ENCODE measurements around the gene MYO5B. TPM values are rescaled to one million over a fixed set of nuclear protein-coding genes. Genes with fewer than 3 reads are reported as not detected.

MYO5B gene
- total RNA-seq, 1 experiment from 2014 or later, result 56.7 TPM

DNA sequence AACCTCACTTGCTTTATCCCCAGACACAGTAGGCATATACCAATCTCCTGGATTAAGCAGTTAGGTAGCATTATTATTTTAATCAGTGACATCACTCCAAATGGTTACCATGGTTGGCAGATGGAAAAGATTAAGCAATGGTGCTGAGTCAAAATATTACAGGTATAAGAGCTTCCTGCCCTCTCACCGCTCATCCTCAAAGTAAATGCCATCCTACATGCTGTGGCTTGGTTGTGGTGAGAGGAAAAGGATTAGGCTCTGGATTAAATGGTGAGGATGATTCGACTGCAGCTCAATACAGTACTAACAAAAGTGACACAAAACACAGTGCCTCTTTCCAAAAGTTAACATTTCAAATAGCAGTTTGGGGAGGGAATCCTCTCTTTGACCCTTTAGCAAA, 272.7 kb downstream of the MYO5B start:
- TF ChIP-seq, protein P1, sequence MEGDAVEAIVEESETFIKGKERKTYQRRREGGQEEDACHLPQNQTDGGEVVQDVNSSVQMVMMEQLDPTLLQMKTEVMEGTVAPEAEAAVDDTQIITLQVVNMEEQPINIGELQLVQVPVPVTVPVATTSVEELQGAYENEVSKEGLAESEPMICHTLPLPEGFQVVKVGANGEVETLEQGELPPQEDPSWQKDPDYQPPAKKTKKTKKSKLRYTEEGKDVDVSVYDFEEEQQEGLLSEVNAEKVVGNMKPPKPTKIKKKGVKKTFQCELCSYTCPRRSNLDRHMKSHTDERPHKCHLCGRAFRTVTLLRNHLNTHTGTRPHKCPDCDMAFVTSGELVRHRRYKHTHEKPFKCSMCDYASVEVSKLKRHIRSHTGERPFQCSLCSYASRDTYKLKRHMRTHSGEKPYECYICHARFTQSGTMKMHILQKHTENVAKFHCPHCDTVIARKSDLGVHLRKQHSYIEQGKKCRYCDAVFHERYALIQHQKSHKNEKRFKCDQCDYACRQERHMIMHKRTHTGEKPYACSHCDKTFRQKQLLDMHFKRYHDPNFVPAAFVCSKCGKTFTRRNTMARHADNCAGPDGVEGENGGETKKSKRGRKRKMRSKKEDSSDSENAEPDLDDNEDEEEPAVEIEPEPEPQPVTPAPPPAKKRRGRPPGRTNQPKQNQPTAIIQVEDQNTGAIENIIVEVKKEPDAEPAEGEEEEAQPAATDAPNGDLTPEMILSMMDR (IDR thresholded peaks at IDR 0.05; ENCODE audit: unreplicated experiment), result no peak
- H3K4me1 Mint-ChIP-seq (ENCODE audit: low read depth, unreplicated experiment), result no peaks in the 10 kb centered on the region
- H3K27me3 Mint-ChIP-seq (ENCODE audit: unreplicated experiment), result no peaks in the 10 kb centered on the region
- H3K36me3 Mint-ChIP-seq (ENCODE audit: insufficient read depth, unreplicated experiment), result no peaks in the 10 kb centered on the region
- H3K9me3 Mint-ChIP-seq (ENCODE audit: low read depth, unreplicated experiment), result no peaks in the 10 kb centered on the region
- intact Hi-C loops (cut with micrococcal nuclease; ENCODE audit: unreplicated experiment), result no loop called here
- no peak for DNase-seq
- CTCF ChIA-PET, result interaction anchor here (0.7 kb wide), 1 partner anchor 606 kb away, joined by 3 read pairs; no protein-coding TSS in a partner anchor
- no peak overlapping the region for H3K4me3 Mint-ChIP-seq (ENCODE audit: low read depth, unreplicated experiment)
- no peak overlapping the region for H3K27ac Mint-ChIP-seq (ENCODE audit: unreplicated experiment)
- BruUV-seq (replicated peaks), result no TSS peak

DNA sequence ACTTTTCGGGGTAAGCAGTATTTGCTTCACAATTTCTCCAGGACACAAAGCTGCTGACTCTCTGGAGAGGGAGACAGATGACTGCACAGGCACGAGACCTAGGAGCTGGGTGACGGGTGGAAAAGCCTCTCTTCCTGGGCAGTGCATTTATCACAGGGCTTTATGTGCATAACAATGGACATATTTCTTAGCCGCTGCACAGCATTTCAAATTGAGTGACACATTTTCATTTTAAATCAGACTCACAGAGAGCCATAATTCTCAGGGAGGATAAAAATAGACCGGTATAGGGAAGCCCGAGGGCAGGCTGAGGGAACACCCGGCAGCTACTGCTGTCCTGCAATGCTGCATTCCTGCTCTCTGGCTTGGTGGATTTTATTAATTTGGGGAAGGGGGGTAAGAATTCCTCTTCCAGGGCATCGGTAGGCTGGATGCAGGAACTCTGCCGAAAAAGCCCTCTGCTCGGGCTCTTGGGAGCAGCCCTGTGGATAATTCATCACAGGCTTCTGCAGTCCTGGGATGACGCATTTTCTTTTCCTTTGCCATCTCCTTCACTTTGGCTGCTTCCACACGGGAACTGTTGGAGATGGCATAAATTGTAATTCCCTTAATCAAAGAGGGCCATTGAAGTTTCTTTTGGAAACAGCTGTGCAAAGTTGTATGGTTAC, 273.5 kb downstream of the MYO5B start:
- Mint-ChIP-seq H3K9me3 (ENCODE audit: low read depth, unreplicated experiment) (no peaks in the 10 kb centered on the region), H3K4me1 (ENCODE audit: low read depth, unreplicated experiment) (no peaks in the 10 kb centered on the region), H3K4me3 (ENCODE audit: low read depth, unreplicated experiment) (no peak overlapping the region), H3K36me3 (ENCODE audit: insufficient read depth, unreplicated experiment) (no peaks in the 10 kb centered on the region), H3K27me3 (ENCODE audit: unreplicated experiment) (no peaks in the 10 kb centered on the region), H3K27ac (ENCODE audit: unreplicated experiment) (no peak overlapping the region)
- BruUV-seq (replicated peaks), result no TSS peak
- TF ChIP-seq, protein P1 (IDR thresholded peaks at IDR 0.05; ENCODE audit: unreplicated experiment), result no peak
- DNase-seq, result no peak
- CTCF ChIA-PET, result interaction anchor here (0.7 kb wide), 2 partner anchors 283 to 606 kb away, joined by 3 to 6 read pairs; no protein-coding TSS in a partner anchor
- intact Hi-C loops (cut with micrococcal nuclease; ENCODE audit: unreplicated experiment), result no loop called here

DNA sequence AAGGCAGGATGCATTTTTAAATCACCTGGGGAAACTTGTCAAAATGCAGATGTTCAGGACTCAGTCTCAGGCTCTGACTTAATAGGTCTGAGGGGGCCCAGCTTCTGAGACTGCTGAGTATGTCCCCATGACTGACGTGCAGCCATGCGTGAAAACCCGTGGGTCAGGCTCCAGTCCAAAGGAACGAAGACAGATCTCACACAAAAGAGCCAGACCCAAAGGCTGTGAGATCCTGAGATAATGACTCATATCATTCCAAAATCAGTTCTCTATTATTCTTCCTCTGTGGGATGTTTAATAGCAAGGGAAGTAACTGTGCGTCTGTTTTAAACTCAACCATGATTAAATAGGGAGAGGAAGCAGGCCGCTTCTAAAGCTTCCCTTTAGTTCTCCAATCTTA, 274.2 kb downstream of the MYO5B start:
- H3K9me3 Mint-ChIP-seq (ENCODE audit: low read depth, unreplicated experiment), result no peaks in the 10 kb centered on the region
- DNase-seq, result no peak
- CTCF ChIA-PET, result interaction anchor here (0.7 kb wide), 1 partner anchor 283 kb away, joined by 6 read pairs; no protein-coding TSS in a partner anchor
- H3K4me3 Mint-ChIP-seq (ENCODE audit: low read depth, unreplicated experiment), result no peak overlapping the region
- TF ChIP-seq, protein P1 (IDR thresholded peaks at IDR 0.05; ENCODE audit: unreplicated experiment), result no peak
- no peak overlapping the region for H3K27ac Mint-ChIP-seq (ENCODE audit: unreplicated experiment)
- no peaks in the 10 kb centered on the region for H3K4me1 Mint-ChIP-seq (ENCODE audit: low read depth, unreplicated experiment)
- H3K36me3 Mint-ChIP-seq (ENCODE audit: insufficient read depth, unreplicated experiment), result no peaks in the 10 kb centered on the region
- BruUV-seq (replicated peaks), result no TSS peak
- intact Hi-C loops (cut with micrococcal nuclease; ENCODE audit: unreplicated experiment), result no loop called here
- no peaks in the 10 kb centered on the region for H3K27me3 Mint-ChIP-seq (ENCODE audit: unreplicated experiment)

DNA sequence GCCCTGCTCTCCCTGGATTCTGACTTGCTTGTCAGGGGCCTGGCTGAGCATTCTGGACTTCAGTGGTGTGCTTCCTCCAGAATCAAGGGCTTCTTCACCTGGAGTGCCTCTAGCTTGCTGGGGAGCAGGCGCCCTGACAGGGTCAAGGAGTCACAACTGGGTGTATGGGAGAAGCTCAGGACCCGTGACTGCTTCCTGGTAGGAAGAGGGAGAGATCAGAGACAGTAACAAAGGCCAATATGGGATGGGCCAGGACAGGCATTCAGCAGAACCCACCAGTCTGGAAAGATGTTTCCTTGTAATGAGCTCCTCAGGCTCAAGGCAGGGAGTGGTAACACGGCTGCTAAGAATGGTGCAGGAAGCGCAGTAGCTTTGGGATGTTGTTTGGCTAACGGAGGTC, 277.2 kb downstream of the MYO5B start:
- Mint-ChIP-seq H3K36me3 (ENCODE audit: insufficient read depth, unreplicated experiment) (no peaks in the 10 kb centered on the region), H3K27ac (ENCODE audit: unreplicated experiment) (no peak overlapping the region), H3K27me3 (ENCODE audit: unreplicated experiment) (no peaks in the 10 kb centered on the region), H3K4me1 (ENCODE audit: low read depth, unreplicated experiment) (no peaks in the 10 kb centered on the region), H3K4me3 (ENCODE audit: low read depth, unreplicated experiment) (no peak overlapping the region), H3K9me3 (ENCODE audit: low read depth, unreplicated experiment) (no peaks in the 10 kb centered on the region)
- DNase-seq, result no peak
- intact Hi-C loops (cut with micrococcal nuclease; ENCODE audit: unreplicated experiment), result no loop called here
- CTCF ChIA-PET, result no interaction called here
- BruUV-seq (replicated peaks), result no TSS peak
- TF ChIP-seq, protein P1 (IDR thresholded peaks at IDR 0.05; ENCODE audit: unreplicated experiment), result no peak
